Left renal cortex interstitium (tissue), 4 donors: ENCODE data around the gene PNLIP. TPM values are rescaled to one million over a fixed set of nuclear protein-coding genes. Genes with fewer than 3 reads are reported as not detected.

Experiments used
- DNase-seq, 4 donors: peaks; one replicate each; pipeline ENCODE4 v3.0.0-alpha.2; 2013; ENCODE audit warnings: low read depth in 4 of 4, low spot score in 2 of 4, missing footprints in 1 of 4
- polyA plus RNA-seq, 4 donors: library from polyadenylated mRNA; unstranded; fragments of 120-200 nt; gene quantifications; one replicate each; pipeline ENCODE4 v1.2.1, GENCODE V29; 2013; ENCODE audit not compliant: insufficient read length in 4 of 4

The PNLIP gene
- not detected for polyA plus RNA-seq

- no peak for DNase-seq
Observed at GRCh38 chr10:116545756-116546155, at the start of gene PNLIP. Gene PNLIP, plus strand, starts transcription at chr10:116545931. Its CDS starts 162 bp downstream, at chr10:116546093.

GRCh38 chr10:116504786-116505185, 40.9 kb upstream of the PNLIP start:
- no peak for DNase-seq

GRCh38 chr10:116510565-116510964, 35.2 kb upstream of the PNLIP start:
- DNase-seq = no peak

- DNase-seq = no peak
Observed at GRCh38 chr10:116511365-116511764, 34.4 kb upstream of the PNLIP start.

DNA sequence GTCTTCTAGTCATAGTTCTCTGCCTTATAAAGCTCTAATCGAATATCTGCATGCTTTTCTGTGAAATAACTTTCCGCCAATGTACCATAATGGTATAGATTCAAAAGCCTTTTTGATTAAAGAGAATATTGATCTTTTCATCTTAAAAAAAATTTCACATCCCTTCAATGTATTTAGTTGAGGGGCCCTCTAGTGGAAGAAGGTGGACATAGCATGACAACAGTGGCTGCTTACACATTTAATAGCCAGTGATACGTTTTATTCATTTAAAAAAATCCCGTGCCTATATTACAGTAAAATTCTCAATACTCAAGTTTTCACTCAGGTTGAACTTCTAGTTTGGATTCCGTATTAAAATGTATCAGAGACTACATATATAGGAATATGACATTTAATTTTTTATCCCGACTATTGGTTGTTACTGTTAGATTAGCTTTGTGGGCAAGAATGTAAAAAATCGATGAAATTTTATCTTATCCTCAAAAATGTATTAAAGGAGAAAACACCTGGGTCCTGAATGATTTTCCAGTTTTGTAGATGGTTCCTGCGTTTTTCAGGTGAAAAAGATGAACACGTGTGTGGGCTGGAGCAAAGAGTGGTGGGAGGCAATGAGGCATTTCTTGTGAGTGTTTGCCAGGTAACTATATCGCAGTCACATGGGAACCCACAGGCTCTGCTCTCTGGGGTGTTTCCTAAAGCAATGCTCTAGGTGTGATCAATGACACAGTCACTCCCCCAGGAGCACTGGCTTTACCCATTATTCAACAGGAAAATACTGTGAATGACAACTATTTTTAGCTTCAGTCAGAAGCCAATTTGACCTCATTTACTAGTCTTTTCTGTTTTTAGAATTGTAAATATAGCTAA, 24.1 kb upstream of the PNLIP start:
- peak in 2 of 4 donors; percentile 3 to 6 for DNase-seq

- DNase-seq = no peak
Observed at GRCh38 chr10:116522803-116523381, 22.8 kb upstream of the PNLIP start.

DNA sequence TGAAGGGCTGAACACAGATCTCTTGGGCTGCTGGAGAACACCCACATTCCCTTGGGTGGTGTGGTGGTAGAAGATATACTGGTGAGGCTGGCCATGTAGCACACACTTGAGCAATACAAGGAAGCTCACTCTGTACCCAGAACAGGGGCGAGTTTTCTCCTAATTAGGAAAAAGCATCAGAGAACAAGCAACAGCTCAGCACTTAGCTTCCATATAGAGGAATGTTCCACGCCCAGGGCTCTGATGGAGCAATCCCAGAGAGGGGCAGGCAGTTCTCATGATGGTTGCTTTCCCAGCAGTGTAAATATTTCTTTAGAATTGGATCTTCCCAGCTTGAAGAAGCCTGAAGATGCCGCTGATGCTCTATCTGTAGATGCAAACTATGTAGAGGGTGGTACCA, 21.0 kb upstream of the PNLIP start:
- no peak for DNase-seq

GRCh38 chr10:116526219-116526618, 19.5 kb upstream of the PNLIP start:
- no peak for DNase-seq

DNA sequence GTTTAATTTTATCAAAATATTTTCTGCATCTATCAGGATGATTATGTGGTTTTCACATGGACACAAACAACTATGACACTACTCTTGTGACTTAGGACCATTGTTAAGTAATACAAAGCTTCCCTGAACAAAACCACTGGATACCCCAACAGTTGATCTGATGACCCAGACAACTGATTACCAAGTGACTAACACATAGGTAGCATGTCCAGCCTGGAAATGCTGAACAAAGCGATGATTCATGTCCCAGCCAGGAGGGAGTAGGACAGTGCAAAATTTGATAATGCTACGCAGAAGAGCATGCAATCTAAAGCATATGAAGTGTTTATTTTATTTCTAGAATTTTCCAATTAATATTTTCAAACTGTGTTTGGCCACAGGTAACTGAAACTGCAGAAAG, 8.9 kb upstream of the PNLIP start:
- DNase-seq = no peak

DNA sequence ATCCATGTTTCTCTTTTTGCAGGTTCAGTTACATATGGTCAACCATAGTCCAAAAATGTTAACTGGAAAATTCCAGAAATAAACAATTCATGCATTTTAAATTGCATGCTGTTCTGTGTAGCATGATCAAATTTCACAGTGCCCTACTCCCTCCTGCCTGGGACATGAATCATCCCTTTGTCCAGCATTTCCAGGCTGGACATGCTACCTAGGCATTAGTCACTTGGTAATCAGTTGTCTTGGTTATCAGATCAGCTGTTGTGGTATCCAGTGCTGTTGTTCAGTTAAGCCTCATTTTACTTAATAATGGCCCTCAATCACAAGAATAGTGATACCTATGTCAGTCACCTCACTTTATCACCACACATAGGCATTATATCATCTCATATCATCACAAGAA, 7.3 kb upstream of the PNLIP start:
- no peak for DNase-seq

- no peak for DNase-seq
Observed at GRCh38 chr10:116538992-116539391, 6.7 kb upstream of the PNLIP start.

DNA sequence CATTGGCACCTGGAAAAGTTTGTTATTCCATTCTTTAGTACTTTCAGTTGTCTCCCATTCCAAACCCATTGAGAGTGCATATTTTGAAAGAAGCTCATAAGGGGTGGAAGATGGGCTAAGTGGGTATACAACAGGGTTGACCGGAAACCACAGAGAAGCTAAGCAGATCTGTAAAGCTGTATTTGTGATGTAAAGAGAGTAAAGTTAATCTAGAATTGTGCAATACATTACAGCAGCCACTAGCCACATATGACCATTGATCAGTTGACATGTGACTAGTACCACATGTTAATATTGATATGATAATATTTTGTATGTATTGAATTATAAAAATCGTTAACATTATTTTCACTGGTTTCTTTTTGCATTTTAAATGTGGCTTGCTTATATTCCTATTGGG, 4.9 kb upstream of the PNLIP start:
- no peak for DNase-seq

DNA sequence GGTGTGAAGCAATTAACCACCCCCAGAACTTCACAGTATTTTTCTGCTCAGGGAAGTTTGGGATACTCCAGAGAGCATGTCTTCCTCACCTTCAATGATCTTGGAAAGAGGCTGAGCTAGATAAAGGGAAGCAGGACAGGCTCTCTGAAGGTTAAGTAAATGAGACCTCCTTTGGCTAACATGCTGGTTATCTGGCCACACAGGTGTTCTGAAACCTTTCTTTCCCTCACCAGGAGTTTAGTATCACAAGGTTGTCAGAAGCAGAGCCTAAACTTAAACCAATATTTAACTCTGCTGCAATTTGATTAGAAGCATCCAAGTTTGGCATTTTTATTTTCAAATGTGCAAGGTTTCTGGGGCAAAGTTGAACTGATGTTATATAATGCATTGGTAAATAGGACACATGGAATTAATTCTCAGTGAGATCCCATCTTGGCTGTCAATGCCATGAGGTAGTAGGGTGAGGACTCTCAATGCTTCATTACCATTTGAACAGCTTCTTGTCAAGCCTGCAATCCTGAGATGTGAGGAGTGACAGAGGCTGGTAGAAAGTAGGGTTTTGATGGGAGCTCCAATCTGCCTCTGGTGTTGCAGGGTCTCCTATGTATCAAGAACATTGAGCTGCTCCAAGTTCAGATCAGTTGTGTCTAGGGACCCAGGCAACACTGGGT, 3.6 kb upstream of the PNLIP start:
- DNase-seq = no peak

DNA sequence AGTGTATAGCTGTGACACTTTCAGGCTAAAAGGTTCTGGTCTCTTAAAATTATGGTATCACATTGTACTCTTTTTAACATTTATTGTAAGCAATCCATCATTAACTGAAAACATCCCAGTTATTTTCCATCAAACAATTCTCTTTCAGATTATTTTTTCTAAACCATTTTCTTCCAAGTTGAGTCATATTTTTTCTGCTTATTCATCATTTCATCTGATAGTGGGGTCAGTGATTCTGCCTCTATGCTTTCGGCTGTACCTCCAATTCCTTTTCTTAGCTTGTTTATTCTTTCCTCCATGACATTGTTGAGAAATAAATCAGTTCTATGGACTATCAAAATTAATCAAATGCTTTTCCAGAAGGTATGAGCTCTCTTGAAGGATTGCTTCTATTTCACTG, 609 bp upstream of the PNLIP start:
- no peak for DNase-seq

DNA sequence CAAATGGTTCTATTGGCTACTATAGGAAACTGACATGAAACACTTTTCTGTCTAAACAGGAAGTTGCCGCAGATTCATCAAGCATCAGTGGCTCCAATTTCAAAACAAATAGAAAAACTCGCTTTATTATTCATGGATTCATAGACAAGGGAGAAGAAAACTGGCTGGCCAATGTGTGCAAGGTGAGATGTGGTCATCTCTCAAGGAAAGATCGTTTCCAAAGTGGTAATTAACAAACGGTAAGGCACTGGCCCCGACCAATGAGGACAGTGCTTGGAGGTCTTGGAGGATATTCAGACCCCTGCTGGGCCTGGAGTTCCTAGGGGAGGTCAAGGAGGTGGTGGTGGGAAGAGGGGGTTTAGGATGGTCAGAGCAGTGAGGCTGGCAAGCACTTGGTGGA, 2.6 kb downstream of the PNLIP start:
- DNase-seq = no peak

- no peak for DNase-seq
Observed at GRCh38 chr10:116553378-116553980, 7.7 kb downstream of the PNLIP start.

DNA sequence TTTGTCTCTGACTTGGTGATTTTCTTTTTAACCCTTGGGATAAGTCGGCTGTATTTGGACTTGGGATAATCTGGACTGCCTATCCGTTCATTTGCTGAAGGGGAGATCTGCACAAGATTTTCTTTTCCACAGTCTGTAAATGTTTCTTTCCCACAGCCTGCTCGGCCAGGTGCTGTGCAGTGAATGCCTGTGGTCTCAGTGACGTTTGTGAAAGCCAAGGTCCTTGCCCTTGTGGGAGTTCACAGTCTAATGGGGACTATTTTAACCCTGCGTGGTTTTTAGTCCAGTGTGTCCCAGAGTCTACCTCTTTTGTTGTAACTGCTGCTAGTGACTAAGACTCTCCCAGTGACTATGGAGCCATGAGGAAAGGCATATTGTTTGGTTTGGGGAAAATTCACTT, 8.9 kb downstream of the PNLIP start:
- no peak for DNase-seq

- no peak for DNase-seq
Observed at GRCh38 chr10:116555880-116556279, 10.1 kb downstream of the PNLIP start.

- DNase-seq = no peak
Observed at GRCh38 chr10:116557305-116557880, 11.7 kb downstream of the PNLIP start.

DNA sequence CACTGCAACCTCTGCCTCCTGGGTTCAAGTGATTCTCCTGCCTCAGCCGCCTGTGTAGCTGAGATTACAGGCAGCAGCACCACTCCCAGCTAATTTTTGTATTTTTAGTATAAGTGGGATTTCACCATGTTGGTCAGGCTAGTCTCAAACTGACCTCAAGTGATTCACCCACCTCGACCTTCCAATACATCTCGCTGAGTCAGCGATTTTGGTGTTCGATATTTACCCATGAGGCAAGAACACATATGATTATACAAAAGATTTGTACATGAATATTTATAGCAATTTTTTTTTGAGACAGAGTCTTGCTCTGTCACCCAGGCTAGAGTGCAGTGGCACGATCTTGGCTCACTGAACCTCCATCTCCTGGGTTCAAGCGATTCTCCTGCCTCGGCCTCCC, 19.8 kb downstream of the PNLIP start:
- DNase-seq = no peak

DNA sequence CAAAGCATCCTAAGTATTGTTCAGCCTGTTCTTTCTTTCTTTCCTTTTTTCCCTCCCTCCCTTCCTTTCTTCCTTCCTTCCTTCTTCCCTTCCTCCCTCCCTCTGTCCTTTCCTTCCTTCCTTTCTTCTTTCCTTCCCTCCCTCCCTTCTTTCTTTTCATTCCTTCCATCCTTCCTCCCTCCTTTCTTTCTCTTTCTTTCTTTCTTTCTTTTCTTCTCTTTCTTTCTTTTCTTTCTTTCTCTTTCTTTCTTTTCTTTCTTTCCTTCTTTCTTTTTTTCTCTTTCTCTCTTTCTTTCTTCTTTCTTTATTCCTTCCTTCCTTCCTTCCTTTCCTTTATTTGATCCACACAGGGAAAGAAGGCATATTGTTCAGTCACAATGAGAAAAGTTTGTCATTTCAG, 21.2 kb downstream of the PNLIP start:
- no peak for DNase-seq
